ENCODE measurements around the gene TNFRSF21.

TNFRSF21 gene

DNA sequence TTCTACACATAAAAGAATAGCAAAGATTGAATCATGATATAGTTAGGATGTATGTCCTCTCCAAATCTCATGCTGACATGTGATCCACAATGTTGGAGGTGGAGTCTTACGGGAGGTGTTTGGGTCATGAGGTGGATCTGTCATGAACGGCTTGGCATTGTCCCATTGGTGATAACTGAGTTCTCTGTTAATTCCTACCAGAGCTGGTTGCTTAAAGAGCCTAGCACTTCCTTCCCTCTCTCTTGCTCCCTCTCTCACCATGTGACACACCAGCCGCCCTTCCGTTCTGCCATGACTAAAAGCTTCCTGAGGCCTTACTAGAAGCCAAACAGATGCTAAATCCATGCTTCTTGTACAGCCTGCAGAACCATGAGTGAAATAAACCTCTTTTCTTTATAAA lies 8.3 kb downstream of the TNFRSF21 start:
- FAIRE-seq (no peak), DNase-seq (ENCODE audit: insufficient read length) (no peak)
- TF ChIP-seq POLR2A (IDR thresholded peaks at IDR 0.05; ENCODE audit: low read depth, low read length) (no peak), POLR2AphosphoS5 (IDR thresholded peaks at IDR 0.05; ENCODE audit: low read depth, low read length) (no peak), TAF1 (IDR thresholded peaks at IDR 0.05; ENCODE audit: borderline replicate concordance, low read depth, low read length) (no peak)

DNA sequence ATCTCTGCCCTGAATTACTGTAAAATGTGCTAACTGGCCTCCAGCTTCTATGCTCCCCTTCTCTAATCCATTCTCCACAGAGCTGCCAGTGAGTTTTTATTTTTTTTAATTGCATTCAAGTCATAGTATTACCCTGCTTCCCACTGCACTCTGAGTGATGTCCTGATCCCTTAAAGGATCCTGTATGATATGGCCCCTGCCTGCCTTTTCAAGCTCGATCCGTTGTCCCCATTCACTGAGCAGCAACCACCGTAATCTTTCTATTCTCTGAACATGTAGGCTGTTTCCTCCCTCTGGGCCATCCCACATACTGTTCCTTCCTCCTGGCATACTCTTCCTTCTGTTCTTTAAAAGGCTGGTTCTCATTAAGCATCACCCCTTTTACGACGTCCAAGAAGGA lies 9.3 kb downstream of the TNFRSF21 start:
- FAIRE-seq (no peak), DNase-seq (ENCODE audit: insufficient read length) (no peak)
- TF ChIP-seq TAF1 (IDR thresholded peaks at IDR 0.05; ENCODE audit: borderline replicate concordance, low read depth, low read length) (no peak), POLR2A (IDR thresholded peaks at IDR 0.05; ENCODE audit: low read depth, low read length) (no peak), POLR2AphosphoS5 (IDR thresholded peaks at IDR 0.05; ENCODE audit: low read depth, low read length) (no peak)

DNA sequence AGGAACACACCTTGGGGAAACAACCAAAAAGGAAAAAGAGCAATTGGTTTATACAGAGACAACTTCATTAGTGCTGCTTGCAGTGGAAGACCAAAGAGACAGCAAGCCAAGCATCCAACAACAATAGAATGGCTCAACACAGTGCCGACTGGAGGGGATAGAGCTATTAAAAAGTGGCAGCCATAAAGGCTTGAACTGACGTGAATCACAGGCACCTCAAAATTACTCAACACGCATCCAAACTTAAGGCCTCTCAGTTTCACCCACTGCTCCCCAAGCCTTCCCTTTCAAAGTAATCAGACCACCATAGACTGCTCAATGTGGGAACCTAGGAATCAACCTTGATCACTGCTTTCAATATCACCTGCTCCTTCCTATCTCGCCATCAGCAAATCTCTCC lies 9.7 kb downstream of the TNFRSF21 start:
- no peak for TF ChIP-seq POLR2A (IDR thresholded peaks at IDR 0.05; ENCODE audit: low read depth, low read length)
- no peak for TF ChIP-seq POLR2AphosphoS5 (IDR thresholded peaks at IDR 0.05; ENCODE audit: low read depth, low read length)
- TF ChIP-seq TAF1 (IDR thresholded peaks at IDR 0.05; ENCODE audit: borderline replicate concordance, low read depth, low read length): no peak
- DNase-seq (ENCODE audit: insufficient read length) (no peak), FAIRE-seq (no peak)

DNA sequence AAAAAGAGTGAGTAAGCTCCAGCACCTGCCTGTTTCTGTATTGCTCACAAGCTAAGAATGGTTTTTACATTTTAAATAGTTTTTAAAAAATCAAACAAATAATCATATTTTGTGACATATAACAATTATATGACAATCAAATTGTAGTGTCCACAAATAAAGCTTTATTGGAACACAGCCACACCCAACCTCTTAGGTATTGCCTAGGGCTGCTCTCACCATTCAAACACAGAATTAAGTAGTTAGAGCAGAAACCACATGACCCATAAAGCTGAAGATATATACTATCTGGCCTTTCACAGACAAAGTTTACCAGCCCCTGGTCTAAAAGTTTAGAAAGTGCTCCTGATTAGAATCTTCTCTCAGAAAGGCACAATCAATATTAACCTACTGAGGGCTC lies 11.2 kb downstream of the TNFRSF21 start:
- DNase-seq (ENCODE audit: insufficient read length): no peak
- TF ChIP-seq POLR2A (IDR thresholded peaks at IDR 0.05; ENCODE audit: low read depth, low read length) (no peak), TAF1 (IDR thresholded peaks at IDR 0.05; ENCODE audit: borderline replicate concordance, low read depth, low read length) (no peak), POLR2AphosphoS5 (IDR thresholded peaks at IDR 0.05; ENCODE audit: low read depth, low read length) (no peak)
- FAIRE-seq: no peak

GRCh38 chr6:47294990-47295389 lies 14.7 kb downstream of the TNFRSF21 start:
- FAIRE-seq (no peak), DNase-seq (ENCODE audit: insufficient read length) (no peak)
- no peak for TF ChIP-seq POLR2A (IDR thresholded peaks at IDR 0.05; ENCODE audit: low read depth, low read length)
- TF ChIP-seq TAF1 (IDR thresholded peaks at IDR 0.05; ENCODE audit: borderline replicate concordance, low read depth, low read length): no peak
- TF ChIP-seq POLR2AphosphoS5 (IDR thresholded peaks at IDR 0.05; ENCODE audit: low read depth, low read length): no peak

GRCh38 chr6:47292944-47293343 lies 16.8 kb downstream of the TNFRSF21 start:
- DNase-seq (ENCODE audit: insufficient read length) (no peak), FAIRE-seq (no peak)
- TF ChIP-seq POLR2AphosphoS5 (IDR thresholded peaks at IDR 0.05; ENCODE audit: low read depth, low read length) (no peak), TAF1 (IDR thresholded peaks at IDR 0.05; ENCODE audit: borderline replicate concordance, low read depth, low read length) (no peak), POLR2A (IDR thresholded peaks at IDR 0.05; ENCODE audit: low read depth, low read length) (no peak)

DNA sequence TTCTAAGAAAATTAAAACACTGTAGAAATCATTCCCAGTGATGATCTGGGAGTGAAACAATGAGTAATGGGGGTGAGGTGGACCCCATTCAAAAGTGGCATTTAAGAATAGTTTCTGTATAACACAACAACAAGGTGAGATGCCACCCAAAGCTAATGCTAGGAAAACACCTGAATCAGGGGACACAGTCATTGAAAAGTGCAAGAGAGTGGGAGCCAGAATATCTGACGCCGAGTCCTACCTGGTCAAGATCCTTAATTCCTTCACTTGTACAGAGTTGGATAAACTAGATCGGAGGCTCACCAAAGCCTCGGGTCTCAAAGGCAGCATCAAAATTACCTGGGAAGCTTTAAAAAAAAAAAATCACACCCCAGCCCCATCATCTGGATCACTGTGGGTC lies 17.7 kb downstream of the TNFRSF21 start:
- no peak for FAIRE-seq
- TF ChIP-seq POLR2AphosphoS5 (IDR thresholded peaks at IDR 0.05; ENCODE audit: low read depth, low read length) (no peak), TAF1 (IDR thresholded peaks at IDR 0.05; ENCODE audit: borderline replicate concordance, low read depth, low read length) (no peak), POLR2A (IDR thresholded peaks at IDR 0.05; ENCODE audit: low read depth, low read length) (no peak)
- no peak for DNase-seq (ENCODE audit: insufficient read length)

- DNase-seq (ENCODE audit: insufficient read length) (no peak), FAIRE-seq (no peak)
- TF ChIP-seq POLR2AphosphoS5 (IDR thresholded peaks at IDR 0.05; ENCODE audit: low read depth, low read length): no peak
- TF ChIP-seq POLR2A (IDR thresholded peaks at IDR 0.05; ENCODE audit: low read depth, low read length): no peak
- no peak for TF ChIP-seq TAF1 (IDR thresholded peaks at IDR 0.05; ENCODE audit: borderline replicate concordance, low read depth, low read length)
Observed at GRCh38 chr6:47290124-47290834, 19.4 kb downstream of the TNFRSF21 start.

DNA sequence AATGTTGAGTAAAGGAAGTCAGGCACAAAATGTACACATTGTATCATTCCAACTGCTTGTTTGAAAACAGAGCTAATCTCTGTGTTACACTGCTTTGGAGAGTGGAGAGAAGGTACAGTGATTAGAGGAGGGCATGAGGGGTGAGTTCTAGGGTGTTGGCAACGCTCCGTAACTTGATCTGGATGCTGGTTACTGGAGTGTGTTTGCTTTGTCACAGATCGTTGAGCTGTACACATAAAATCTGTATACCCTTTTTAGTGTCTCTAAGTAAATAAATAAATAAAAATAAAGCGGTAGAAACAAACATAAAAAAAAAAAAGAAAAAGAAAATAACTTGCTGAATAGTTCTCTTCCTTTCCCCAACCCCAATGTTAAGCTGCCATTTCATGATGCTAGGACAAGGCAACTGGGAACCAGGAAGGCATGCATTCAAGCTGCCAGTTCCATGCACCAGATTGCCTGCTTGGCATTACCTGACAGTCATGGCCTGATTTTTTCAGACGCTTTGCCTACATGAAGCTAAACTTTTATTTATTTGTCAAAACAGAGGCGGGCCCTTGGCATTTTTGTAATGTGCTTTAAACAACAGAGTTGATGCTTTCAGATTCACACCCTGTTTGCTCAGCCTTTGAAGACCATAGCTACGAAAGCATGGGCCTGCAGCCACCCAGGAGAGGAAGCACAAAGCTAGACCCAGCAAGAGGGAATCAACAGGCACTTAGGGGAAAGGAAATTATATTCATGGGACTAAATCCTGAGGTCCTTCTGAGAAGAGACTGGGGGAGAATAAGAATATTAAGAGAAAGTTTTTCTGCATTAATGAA lies 21.2 kb downstream of the TNFRSF21 start:
- no peak for FAIRE-seq
- TF ChIP-seq POLR2AphosphoS5 (IDR thresholded peaks at IDR 0.05; ENCODE audit: low read depth, low read length): no peak
- TF ChIP-seq POLR2A (IDR thresholded peaks at IDR 0.05; ENCODE audit: low read depth, low read length): no peak
- no peak for TF ChIP-seq TAF1 (IDR thresholded peaks at IDR 0.05; ENCODE audit: borderline replicate concordance, low read depth, low read length)
- no peak for DNase-seq (ENCODE audit: insufficient read length)

DNA sequence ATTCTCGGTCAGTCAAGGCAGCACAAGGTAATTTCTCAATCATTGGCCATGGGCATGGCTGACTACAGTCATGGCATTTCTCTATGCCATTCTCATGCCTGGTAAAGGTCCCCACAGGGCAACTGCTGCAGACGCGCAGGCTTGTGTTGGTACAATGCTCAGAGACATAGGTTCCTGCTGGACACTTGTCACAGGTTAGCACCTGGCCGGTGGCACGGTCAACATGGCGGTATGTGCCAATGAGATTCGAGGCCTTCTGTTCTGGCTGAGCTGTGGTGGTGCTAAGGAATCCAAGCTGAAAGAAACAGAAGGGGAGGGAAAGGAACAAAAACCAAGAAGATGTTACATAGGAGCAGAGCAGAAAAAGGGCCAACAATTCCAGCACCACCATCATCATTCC lies 23.4 kb downstream of the TNFRSF21 start:
- DNase-seq (ENCODE audit: insufficient read length): no peak
- TF ChIP-seq POLR2A (IDR thresholded peaks at IDR 0.05; ENCODE audit: low read depth, low read length) (no peak), POLR2AphosphoS5 (IDR thresholded peaks at IDR 0.05; ENCODE audit: low read depth, low read length) (no peak), TAF1 (IDR thresholded peaks at IDR 0.05; ENCODE audit: borderline replicate concordance, low read depth, low read length) (no peak)
- no peak for FAIRE-seq

- no peak for FAIRE-seq
Observed at GRCh38 chr6:47283993-47284392, 25.7 kb downstream of the TNFRSF21 start.

GRCh38 chr6:47278545-47278944 lies 31.2 kb downstream of the TNFRSF21 start:
- FAIRE-seq (no peak), DNase-seq (ENCODE audit: insufficient read length) (no peak)

More at GRCh38 chr6:47283993-47284392, 25.7 kb downstream of the TNFRSF21 start:
- DNase-seq (ENCODE audit: insufficient read length): no peak
- TF ChIP-seq POLR2AphosphoS5 (IDR thresholded peaks at IDR 0.05; ENCODE audit: low read depth, low read length): no peak
- no peak for TF ChIP-seq TAF1 (IDR thresholded peaks at IDR 0.05; ENCODE audit: borderline replicate concordance, low read depth, low read length)
- TF ChIP-seq POLR2A (IDR thresholded peaks at IDR 0.05; ENCODE audit: low read depth, low read length): no peak

More at GRCh38 chr6:47278545-47278944, 31.2 kb downstream of the TNFRSF21 start:
- TF ChIP-seq POLR2AphosphoS5 (IDR thresholded peaks at IDR 0.05; ENCODE audit: low read depth, low read length) (no peak), POLR2A (IDR thresholded peaks at IDR 0.05; ENCODE audit: low read depth, low read length) (no peak), TAF1 (IDR thresholded peaks at IDR 0.05; ENCODE audit: borderline replicate concordance, low read depth, low read length) (no peak)

Measured in GM12892 (cell line).